Kidney tubule cell (primary cell): Measurements from ENCODE around the gene MYO3B.
"Not testable (repeated sequence)": the region's sequence is repeated elsewhere in the genome, so short reads cannot be mapped to it uniquely, and the experiment has no call there.

Experiments used
- DNase-seq: peaks from one replicate; pipeline ENCODE4 v3.0.0-alpha.2; 2018; ENCODE audit warnings: low spot score

MYO3B gene

DNA sequence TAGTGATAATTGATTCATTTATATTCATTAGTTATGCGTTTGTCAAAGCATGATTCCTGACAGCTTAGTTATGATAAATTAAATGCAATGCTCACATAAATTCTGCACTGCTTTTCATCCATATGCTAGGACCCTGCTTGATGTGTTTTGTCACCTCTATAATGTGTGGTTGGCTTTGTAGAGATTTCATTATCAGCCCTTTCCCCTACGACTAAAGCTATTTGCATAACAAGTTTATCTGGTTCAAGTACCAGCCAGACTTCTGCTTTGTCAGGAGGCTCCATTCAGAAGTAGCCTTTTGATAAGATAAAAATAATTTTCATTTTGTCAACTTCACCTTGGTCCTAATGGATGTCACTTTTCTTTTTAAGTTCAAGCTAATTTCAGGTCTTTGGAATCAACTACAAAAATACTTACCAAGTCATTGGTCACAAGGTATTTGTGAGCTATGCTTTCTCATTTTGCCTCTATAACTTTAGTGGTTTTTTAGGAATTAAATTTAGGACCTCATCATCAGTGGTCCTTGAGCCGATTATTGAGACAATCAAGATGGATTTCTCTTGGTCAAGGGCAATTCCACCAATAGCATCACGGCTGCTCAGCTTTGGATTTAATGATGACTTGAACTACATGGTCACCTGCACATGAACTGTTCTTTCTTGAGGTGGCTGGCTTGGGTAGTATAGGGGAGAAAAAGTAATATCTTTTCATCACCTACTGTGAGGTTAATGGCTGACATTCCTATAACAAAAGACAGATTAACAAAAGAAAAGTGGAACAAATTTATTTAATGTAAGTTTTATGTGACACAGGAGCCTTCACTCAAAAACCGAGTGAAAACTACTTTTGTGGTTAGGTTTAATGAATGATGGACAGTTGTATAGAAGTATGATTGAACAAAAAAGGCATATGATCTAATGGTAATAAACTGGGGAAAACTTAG, 162.1 kb downstream of the MYO3B start:
- no peak for DNase-seq

DNA sequence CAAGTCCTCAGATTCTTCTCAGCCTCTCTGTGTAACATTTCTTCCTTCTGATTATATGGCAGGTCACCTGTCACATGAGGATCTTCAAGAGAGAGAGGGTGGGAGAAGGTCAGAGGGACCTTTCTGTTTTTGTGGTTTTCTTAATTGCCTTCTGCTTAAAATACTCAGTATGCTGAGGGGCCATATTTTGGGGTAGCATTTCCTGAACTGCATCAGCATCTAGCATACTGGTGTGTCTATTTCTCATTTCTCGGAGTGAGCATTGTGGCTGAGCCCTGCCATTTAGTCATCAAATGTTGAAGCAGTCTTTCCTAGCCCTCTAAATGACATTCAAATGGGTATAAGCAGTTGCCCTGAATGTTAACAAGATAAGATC, 162.7 kb downstream of the MYO3B start:
- DNase-seq, result no peak

DNA sequence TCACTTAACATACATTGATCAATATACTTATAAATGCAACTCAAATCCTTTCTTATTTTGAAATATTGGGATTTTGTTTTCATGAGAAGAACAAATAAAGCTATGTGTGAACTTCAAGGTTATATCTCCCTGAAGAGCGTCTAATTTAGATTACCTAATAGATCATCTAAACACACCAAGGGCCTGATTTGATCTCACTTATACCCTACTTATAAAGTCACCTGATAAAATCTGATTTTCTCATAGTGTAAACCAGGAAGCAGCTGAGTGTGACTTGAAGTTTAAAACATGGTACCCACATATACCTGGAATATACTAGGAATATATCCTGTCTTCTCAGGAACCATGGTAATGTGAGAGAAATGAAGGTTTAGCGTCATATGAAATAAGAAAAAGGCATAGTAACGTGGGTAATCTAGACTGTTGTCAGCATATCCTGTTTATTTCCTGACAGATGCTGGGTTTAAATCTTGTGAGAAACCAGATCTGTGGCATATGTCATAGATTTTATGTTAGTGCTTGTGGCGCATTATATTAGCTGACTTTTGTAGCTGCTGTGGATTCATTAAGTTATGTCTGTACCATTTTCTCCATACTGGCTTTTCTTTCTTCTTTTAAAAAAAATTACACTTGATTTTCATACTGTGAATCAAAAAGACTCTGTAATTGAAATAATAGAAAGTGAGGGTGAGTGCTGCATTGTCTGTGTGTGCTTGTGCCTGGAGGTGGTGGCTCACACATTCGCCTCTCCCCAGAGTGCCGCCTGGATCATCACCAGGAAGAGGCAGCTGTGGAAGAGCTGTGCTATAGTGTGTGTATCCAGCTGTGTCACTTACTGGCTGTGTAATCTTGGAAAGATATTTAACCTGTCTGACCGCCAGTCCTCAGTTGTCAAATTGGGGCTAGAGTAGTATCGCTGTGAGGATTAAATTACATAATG, 164.0 kb downstream of the MYO3B start:
- DNase-seq, result no peak

DNA sequence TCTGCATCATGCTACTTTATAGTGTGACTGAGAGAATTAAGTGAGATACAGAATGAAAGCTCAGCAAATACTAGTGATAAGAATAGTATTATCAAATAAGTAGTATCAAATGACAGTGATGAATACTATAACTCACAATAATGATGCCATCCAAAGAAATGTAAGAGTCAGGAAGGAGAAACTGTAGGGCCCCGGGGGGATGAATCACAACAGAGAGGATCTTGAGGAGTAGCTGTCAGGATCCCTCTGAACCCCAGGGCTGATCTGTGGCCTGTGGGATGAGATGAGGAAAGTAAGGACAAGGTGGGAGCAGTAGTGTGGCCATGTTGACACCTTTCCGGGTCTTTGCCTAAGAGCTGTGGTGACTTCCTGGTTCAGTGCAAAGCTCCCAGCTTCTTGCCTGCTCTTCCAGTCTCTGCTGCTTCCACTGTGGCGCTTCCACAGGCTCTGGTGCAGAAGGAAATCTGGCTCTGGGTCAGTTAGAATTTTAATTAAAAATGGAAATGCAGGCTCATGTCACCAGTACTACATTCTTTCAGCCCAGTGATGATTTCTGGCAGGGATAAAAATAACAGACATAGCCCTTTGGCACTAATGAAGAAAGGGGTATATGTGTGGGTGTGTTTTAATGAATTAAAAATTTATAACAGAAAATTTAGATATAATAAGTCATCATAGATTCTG, 166.9 kb downstream of the MYO3B start:
- no peak for DNase-seq

DNA sequence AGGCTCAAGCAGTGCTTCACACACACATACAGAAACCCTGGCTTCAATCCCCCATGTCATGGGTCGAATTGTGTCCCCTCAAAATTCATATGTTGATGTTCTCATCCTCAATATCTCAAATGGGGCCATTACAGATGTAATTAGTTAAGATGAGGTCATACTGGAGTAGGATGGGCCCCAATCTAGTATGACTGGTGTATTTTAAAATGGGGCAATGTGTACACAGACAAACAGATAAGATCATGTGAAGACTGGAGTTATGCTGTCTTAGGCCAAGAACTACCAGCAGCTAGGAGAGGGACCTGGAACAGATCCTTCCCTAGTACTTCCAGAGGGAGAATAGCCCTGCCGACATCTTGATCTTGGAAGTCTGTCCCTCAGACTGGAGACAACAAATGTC, 167.7 kb downstream of the MYO3B start:
- DNase-seq, result no peak

DNA sequence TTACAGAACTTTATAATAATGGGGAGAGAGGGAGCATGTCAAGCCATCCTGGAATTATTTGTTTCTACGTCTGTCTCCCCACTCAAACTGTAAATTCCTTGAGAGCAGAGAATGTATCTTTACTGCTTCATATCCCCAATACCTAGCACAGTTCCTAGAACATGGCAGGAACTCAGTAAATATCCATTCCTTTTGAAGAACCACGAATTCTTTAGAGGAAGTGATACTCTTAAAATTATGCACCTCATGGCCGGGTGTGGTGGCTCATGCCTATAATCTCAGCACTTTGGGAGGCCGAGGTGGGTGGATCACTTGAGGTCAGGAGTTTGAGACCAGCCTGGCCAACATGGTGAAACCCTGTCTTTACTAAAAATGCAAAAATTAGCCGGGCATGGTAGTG, 171.3 kb downstream of the MYO3B start:
- DNase-seq, result not testable (repeated sequence)

DNA sequence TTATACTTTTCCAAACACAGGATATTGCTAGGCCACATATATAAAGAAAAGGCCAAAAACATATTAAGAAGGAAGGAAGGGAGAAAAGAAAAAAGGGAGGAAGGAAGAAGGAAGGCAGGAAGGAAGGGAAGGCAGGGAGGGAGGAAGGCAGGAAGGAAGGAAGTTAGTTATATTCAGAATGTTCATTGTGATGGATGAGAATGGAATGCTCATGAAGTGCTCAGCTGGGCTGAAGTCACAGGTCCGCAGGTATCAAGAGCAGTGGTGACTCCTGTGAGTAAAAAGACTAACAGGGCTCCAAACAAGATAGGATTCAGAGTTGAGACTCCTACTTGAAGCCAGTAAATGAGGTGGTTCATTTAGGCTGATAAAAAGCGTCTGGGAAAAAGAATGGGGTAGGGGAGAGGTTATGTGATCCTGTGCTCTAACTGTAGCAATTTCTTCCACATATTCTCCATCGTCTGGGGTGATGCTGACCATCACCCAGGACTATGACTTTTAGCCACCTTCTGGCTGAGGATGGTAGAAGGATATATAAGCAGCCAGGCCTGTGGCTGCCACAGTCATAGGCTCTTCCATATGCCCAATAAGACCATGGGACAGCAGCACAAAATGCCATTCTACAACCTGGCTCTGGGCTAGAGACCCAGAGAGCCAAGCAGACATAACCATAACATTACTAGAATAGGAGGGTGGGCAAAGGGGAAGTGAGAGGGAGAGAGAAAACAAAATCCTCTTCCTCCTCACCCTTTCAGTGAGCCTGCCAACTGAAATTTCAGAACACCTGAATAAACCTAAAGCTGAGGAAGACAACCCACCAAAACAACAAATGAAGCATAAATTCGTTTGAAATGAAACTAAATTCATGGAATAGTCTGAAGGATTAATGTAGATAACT, 173.2 kb downstream of the MYO3B start:
- no peak for DNase-seq

DNA sequence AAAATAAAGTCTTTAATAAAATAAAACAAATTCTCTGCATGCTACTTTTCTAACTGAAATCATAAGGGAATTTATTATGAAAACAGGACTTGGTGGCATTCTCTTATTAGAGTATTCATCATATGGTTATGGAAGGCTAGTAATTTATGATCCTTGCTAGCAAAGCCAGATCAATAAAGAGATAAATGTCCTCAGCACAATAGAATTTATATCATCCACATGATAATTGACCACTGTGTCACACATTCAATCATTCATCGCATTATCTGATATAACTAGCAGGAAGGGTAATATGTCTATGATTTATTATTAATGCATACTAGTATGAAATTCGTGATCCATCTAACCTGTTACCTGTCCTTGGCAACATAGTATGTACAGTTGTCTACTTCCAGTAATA, 175.8 kb downstream of the MYO3B start:
- DNase-seq, result no peak

DNA sequence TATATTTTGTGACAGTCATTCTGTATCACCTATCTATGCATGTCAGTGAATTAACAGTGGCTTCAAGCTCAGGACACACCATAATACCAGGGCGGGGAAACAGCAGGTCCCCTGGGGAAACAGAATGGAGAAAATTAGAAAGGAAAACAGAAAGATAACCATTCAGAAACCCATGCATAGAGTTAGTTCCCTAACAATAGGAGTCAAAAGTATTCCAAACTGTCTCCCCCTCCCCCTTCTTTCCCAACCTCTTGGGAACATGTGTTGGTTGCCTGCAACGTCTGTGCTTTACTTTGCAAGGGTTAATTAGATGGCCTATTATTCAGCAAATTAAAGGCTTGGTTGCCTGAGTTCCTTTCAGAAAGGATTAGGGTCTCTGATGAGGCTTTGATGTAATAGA, 176.4 kb downstream of the MYO3B start:
- no peak for DNase-seq

DNA sequence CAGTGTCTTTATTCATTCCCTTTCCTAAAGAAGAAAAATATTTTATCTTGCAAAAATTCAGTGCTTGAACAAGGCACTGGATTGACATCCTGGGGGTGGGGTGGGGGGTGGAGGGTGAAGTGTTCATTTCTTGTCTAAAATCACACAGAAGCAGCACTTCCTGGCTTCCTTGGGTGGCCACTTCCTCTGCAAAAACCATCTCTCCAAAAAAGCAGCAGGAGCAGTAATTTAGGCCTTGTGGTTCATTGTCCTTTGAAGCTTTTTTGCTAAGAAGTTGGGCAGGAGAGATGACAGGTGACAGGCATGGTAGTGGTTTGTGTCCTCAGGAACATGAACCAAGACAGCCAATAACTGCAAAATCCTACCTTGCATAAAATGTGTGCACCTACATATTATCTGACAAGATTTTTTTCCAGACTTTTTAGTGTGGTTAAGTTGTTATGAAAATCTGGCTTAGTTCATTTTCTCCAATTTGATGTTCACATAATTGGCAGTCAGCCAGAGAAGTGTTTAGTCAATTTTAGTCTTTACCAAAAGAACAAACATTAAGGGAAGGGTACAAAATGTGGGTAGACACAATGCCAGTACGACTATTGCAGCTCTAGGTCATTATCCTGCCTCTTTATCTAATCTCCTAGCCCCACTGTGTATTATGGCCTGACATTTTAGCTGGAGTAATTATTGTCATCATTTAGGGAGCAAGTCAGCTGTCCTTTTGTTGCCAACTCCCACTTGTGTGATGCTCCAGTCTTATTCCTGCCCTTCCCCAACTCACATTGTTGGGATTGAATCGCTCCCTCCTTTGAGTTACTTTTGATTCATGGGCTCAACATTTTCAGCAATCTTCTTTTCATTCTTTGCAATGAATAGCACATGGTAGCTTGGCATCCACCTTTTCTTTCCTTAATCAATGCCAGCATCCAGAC, 177.2 kb downstream of the MYO3B start:
- DNase-seq, result no peak

DNA sequence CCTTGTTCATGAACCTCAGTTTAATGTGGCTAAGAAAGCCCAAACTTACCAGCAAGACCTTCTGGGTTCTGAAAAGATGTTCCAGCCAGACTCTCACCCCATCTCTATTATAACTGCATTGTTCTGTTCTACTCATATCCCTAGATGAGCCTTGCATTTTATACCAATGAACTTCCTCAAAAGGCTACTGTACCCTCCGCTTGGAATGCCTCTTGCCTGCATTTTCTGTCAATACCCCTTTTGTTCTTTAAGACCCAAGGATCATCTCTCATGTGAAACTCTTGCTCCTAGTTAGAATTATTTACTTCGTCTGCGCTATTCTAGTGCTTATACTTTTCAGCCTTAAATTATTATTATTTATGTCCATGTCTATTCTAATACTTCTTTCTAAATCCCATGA, 181.5 kb downstream of the MYO3B start:
- DNase-seq, result no peak

DNA sequence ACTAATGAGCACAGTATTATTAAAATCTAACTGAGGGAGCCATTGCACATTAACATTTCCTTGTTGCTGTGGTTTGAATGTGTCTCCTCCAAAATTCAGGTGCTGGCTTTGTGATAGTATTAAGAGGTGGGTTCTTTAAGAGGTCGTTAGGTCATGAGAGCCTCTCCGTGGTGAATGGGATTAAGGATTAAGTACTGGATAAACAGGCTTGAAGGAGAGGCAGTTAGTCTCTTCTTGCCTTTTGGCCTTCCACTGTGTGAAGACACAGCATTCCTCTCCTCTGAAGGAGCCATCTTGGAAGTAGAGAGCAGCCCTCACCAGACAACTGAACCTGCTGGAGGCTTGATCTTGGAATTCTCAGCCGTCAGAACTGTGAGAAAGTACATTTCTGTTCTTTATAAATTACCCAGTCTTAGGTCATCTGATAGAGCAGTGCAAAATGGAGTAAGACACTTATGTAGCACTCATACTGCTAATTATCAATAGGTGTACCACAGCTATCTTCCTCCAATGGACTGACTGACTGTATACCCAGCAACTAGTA, 182.7 kb downstream of the MYO3B start:
- no peak for DNase-seq

DNA sequence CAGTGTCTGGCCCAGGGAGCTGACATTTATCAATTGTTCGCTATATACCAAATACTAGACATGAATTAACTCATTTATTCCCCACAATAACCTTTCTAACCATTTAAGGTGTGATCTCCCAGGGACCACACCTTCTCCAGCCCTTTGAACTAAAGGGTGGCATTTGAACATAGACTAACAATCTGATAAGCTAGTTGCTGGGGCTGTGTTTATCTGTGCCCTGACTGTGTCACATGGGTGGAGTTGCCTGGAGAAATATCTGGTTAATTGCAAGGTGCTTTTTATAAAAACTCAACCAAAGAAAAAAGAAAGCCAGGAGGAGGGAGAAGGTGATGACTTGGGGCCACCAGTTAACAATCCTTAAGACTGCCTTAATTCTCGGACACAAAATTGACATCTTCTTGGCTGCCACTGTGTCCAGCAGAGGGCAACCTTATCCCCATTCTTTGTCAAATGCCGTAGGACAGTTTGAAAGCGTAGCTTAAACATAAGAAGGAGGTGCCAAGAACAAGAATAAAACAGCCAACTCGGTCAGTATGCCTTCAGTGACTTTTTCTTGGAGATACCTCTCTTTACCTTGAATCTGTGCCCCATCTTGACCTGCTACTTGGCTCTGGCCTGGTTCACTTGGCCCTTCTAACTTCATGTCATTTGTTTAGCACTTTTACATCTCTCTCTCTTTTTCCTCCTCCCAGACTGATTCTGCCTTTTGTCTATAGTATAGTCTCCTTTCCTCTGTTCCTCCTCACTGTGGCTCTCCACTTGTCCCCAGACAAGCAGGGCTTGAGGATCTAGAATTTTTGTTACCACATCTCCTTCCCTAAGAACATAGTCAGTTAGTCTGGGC, 183.4 kb downstream of the MYO3B start:
- peak; percentile 63 for DNase-seq

DNA sequence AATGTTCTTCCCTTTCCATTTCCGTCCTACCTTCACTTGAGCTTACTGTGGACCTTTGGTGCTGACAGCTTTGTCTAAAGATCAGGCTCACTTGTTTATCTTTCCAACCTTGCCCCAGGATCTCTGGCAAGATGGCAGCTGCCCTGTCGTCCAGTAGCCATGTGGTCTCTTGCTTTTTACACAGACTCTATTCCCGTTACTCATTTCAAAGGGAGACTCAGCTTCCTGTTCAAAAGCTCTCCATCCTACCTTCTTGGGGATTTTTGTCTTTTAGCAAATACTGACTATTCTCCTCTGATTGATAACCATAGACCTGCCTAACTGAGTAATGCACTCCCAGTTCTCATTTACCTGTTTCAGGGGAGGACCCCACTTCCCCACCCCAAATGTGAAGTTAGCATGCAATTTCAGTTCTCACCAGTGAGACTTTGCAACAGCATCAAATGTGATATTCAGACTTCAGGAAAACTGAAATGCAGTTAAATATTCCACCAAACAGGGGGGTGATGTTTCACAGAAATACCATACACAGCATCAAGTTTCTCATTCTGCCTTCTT, 184.4 kb downstream of the MYO3B start:
- DNase-seq, result no peak

DNA sequence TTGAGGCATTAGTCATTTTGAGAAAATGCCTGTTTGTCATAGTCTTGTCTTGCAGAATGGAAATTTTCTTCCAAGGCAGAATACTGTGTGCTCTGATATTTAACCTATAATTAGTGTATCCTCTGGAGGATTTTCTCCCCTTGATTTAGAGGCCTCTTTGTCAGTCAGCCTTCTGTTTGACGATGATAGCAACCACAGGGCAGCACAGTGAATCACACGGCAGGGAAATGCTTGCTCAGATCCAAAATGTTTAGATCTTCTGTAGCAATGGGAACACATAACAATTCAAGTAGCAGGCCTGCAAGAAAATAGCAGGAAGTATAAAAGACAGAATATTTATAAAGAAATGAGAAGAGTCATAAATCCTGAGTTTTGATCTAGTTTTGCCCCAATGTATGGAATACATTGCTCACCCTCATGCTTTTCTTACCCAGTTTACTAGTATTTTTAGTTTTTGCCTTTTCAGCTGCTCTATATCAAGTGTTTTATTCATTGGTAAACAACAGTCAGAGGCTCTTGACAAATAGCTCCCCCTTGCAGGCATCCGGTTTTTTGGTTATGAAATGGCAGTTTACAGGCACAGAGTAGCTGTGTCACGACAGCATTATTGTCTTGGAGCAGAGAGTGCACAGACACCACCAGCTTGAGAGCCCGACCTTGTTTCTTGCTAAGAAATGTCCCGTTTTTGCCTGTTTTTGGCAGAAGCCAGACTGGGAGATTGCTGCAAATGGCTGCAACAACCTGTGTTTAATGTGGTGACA, 185.1 kb downstream of the MYO3B start:
- DNase-seq, result peak; percentile 45

DNA sequence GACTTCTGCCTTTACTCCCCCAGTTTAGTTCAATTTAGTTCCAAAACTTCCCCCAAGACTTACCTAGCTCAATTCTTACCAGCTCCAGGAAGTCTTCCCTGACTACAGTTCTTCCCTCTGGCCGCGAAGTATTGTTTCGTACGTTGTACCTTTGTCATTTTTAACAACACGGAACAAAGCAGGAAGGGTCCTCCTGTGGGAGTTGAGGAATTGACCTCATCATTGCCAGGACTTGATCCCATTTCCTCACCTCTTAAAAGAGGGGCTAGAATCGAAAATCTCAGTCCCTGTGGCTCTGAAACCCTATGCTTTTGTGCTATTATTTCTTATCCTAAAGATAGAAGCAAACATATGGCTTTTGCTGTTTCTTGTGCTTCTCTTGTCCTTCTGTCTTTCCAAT, 187.1 kb downstream of the MYO3B start:
- no peak for DNase-seq

DNA sequence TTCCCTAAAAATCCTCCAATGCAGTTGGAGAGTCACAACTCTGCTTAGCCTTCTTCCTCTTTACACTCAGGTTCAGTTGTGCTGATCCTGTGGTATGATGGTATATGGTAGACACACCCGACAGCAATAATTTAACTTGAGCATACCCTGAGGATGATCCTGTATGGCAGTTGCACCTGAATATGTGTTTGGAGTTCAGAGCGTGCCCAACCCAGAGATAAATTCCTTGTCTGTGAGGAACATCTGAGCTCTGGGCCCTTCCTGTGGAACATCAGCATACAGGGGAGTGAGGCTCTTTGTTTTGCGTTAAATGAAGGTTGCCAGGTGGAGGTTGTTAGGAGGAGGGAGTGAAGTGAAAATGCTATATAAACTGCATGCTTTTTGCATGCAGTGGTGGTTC, 187.7 kb downstream of the MYO3B start:
- DNase-seq, result no peak

DNA sequence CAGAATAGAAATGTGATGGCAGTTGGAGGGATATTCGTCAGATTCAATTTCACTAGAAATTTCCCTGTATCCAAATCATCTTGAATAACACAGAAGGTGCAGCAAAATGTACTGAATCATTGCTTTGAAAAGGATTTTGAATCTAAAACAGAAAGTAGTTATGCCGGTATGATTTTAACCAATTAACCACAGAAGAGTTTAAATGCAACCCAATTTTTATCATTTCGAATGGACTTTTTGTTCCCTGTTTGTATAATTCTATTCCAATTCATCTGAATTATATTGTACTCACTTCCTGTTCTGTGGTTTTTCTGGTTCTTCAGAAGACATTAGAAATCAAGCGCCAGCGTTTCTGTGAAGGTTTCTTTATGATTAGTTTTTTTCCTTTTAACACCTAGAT, 190.4 kb downstream of the MYO3B start:
- DNase-seq, result no peak
